HCT116 (cell line): ENCODE measurements around the gene ATP5F1A. TPM values are rescaled to one million over a fixed set of nuclear protein-coding genes. Genes with fewer than 3 reads are reported as not detected.

Experiments used
- ATAC-seq: fragments of 200-7000 bp; cut with Tn5 transposase; 2 replicates; pipeline ENCODE4 v1.9.1; 2020; ENCODE audit warnings: mild to moderate bottlenecking, moderate library complexity
- BruUV-seq: library from RNA; stranded (reverse); fragments of 400-500 nt; replicated peaks from 2 replicates; lab custom pipeline; 2021; lab: Mats Ljungman, UMichigan
- CTCF ChIA-PET: fragments of 300-600 bp; sonication (Branson Sonifier 250); formaldehyde crosslinking; loops from one replicate; lab custom pipeline; 2021; ENCODE audit warnings: antibody characterized with exemption; lab: Charles Lee
- POLR2A ChIA-PET: fragments of 300-600, 350-600 bp; sonication (Branson Sonifier 250); formaldehyde crosslinking; loops from one replicate; lab custom pipeline; 2021; ENCODE audit warnings: antibody characterized with exemption; lab: Charles Lee
- RAD21 ChIA-PET, 2 experiments: fragments of 300-600 bp; sonication (Branson Sonifier 250); formaldehyde crosslinking; loops; one replicate each; lab custom pipeline; 2023; ENCODE audit warnings: low total read pairs in 2 of 2; ENCODE audit not compliant: uncharacterized antibody in 2 of 2, unreplicated experiment in 2 of 2, low non-redundant PET in 1 of 2; lab: Charles Lee
- DNase-seq: peaks from one replicate; pipeline ENCODE4 v3.0.0-alpha.2; 2010; ENCODE audit warnings: low read depth, low spot score
- H2AFZ ChIP-seq: fragments of 200-600 bp; shearing (Covaris generic), sonication (generic); 2 replicates; pipeline ENCODE4 v1.6.1; 2017; ENCODE audit warnings: low read depth, mixed run types, mixed read lengths, antibody characterized with exemption, low read length; ENCODE audit not compliant: poor library complexity, severe bottlenecking
- H3K27ac ChIP-seq: 2 replicates; pipeline ENCODE4 v1.5.1; 2012; ENCODE audit warnings: low read depth, low read length
- H3K27me3 ChIP-seq: fragments of 200-600 bp; sonication (generic); 2 replicates; pipeline ENCODE4 v1.6.1; 2016; ENCODE audit warnings: mixed run types, low read length, mixed read lengths; ENCODE audit not compliant: insufficient read depth
- H3K36me3 ChIP-seq, 2 experiments: fragments of 200-500 bp in 1 of 2; fragments of 200-600 bp in 1 of 2; sonication (Bioruptor generic) in 1 of 2; sonication (generic) in 1 of 2; 2 replicates each; pipeline versions ENCODE4 v1.5.1 to v1.6.1; 2014 to 2016; ENCODE audit warnings: low read length in 2 of 2, inconsistent platforms in 1 of 2, mixed read lengths in 1 of 2, mixed run types in 1 of 2; ENCODE audit not compliant: insufficient read depth in 2 of 2, control insufficient read depth in 1 of 2
- H3K4me1 ChIP-seq, 2 experiments: fragments of 200-600 bp in 1 of 2; sonication (generic) in 1 of 2; 2 replicates each; pipeline versions ENCODE4 v1.5.1 to v1.6.1; 2012 to 2017; ENCODE audit warnings: low read length in 2 of 2, inconsistent platforms in 1 of 2, mild to moderate bottlenecking in 1 of 2, mixed read lengths in 1 of 2, mixed run types in 1 of 2, moderate library complexity in 1 of 2; ENCODE audit not compliant: insufficient read depth in 2 of 2, control insufficient read depth in 1 of 2
- H3K4me2 ChIP-seq: fragments of 200-600 bp; sonication (generic); 2 replicates; pipeline ENCODE4 v1.6.1; 2017; ENCODE audit warnings: mixed run types, low read length, mixed read lengths
- H3K4me3 ChIP-seq, 2 experiments: fragments of 200-600 bp in 1 of 2; sonication (generic) in 1 of 2; replicated peaks in 1 of 2; 2 replicates each; pipeline ENCODE4 v1.5.1; 2011 to 2016; ENCODE audit warnings: low read length in 2 of 2, control low read depth in 1 of 2, low read depth in 1 of 2, mild to moderate bottlenecking in 1 of 2, mixed read lengths in 1 of 2, mixed run types in 1 of 2
- H3K79me2 ChIP-seq: fragments of 200-600 bp; sonication (generic); 2 replicates; pipeline ENCODE4 v1.6.1; 2017; ENCODE audit warnings: mild to moderate bottlenecking, mixed run types, low read length, moderate library complexity, mixed read lengths; ENCODE audit not compliant: insufficient read depth
- H3K9ac ChIP-seq: fragments of 200-600 bp; sonication (generic); 2 replicates; pipeline ENCODE4 v1.6.1; 2016; ENCODE audit warnings: low read length, mixed read lengths
- H3K9me2 ChIP-seq: fragments of 200-600 bp; sonication (generic), shearing (Covaris generic); 2 replicates; pipeline ENCODE4 v1.6.1; 2017; ENCODE audit warnings: mixed run types, mild to moderate bottlenecking, moderate library complexity; ENCODE audit not compliant: insufficient read depth
- H3K9me3 ChIP-seq, 2 experiments: fragments of 200-500 bp in 1 of 2; fragments of 200-600 bp in 1 of 2; sonication (Bioruptor generic) in 1 of 2; sonication (generic) in 1 of 2; 2 replicates each; pipeline ENCODE4 v1.6.1; 2014 to 2017; ENCODE audit warnings: low read length in 2 of 2, mixed read lengths in 2 of 2, inconsistent platforms in 1 of 2, low read depth in 1 of 2, mild to moderate bottlenecking in 1 of 2, mixed run types in 1 of 2, moderate library complexity in 1 of 2; ENCODE audit not compliant: control insufficient read depth in 1 of 2, insufficient read depth in 1 of 2
- H4K20me1 ChIP-seq: fragments of 200-600 bp; sonication (generic), shearing (Covaris generic); 2 replicates; pipeline ENCODE4 v1.6.1; 2017; ENCODE audit warnings: mixed run types, mild to moderate bottlenecking, moderate library complexity; ENCODE audit not compliant: insufficient read depth
- CBX3 ChIP-seq: IDR thresholded peaks from 2 replicates; pipeline ENCODE4 v1.6.1; 2012; ENCODE audit warnings: low read depth
- CEBPB ChIP-seq: IDR thresholded peaks from 2 replicates; pipeline ENCODE4 v1.6.1; 2012; ENCODE audit warnings: low read depth
- CTCF ChIP-seq, 3 experiments: fragments of 200-600 bp in 1 of 3; sonication (generic) in 1 of 3; IDR thresholded peaks in 2 of 3; conservative IDR thresholded peaks in 1 of 3; 2 replicates each; pipeline ENCODE4 v1.5.1; 2012 to 2017; ENCODE audit warnings: low read depth in 2 of 3, low read length in 2 of 3, antibody characterized with exemption in 1 of 3, borderline replicate concordance in 1 of 3, control low read depth in 1 of 3, mild to moderate bottlenecking in 1 of 3, mixed read lengths in 1 of 3, mixed run types in 1 of 3, moderate library complexity in 1 of 3; ENCODE audit not compliant: insufficient read depth in 1 of 3
- EZH2phosphoT487 ChIP-seq: fragments of 200-600 bp; IDR thresholded peaks from 2 replicates; pipeline ENCODE4 v1.6.1; 2018; ENCODE audit warnings: antibody characterized with exemption, borderline replicate concordance
- JUND ChIP-seq: IDR thresholded peaks from 2 replicates; pipeline ENCODE4 v1.6.1; 2012
- POLR2A ChIP-seq: IDR thresholded peaks from 2 replicates; pipeline ENCODE4 v1.7.0; 2011; ENCODE audit warnings: borderline replicate concordance; ENCODE audit not compliant: insufficient read depth, insufficient read length; ENCODE audit errors: extremely low read depth
- POLR2AphosphoS5 ChIP-seq: IDR thresholded peaks from 2 replicates; pipeline ENCODE4 v1.6.1; 2011; ENCODE audit warnings: mild to moderate bottlenecking, low read depth, low read length, moderate library complexity
- SIN3A ChIP-seq: IDR thresholded peaks from 2 replicates; pipeline ENCODE4 v1.6.1; 2012; ENCODE audit warnings: low read depth
- SP1 ChIP-seq: IDR thresholded peaks from 2 replicates; pipeline ENCODE4 v1.6.1; 2012; ENCODE audit warnings: low read depth
- SRF ChIP-seq: IDR thresholded peaks from 2 replicates; pipeline ENCODE4 v1.6.1; 2012; ENCODE audit warnings: low read depth
- TCF7L2 ChIP-seq: IDR thresholded peaks from 2 replicates; pipeline ENCODE4 v1.7.0; 2011; ENCODE audit warnings: borderline replicate concordance, inconsistent platforms; ENCODE audit not compliant: insufficient read depth, insufficient read length; ENCODE audit errors: extremely low read depth
- YY1 ChIP-seq: IDR thresholded peaks from 2 replicates; pipeline ENCODE4 v1.6.1; 2011; ENCODE audit warnings: low read length, low read depth, moderate library complexity, mild to moderate bottlenecking; ENCODE audit not compliant: insufficient replicate concordance; ENCODE audit errors: extremely low read depth
- ZBTB33 ChIP-seq: IDR thresholded peaks from 2 replicates; pipeline ENCODE4 v1.6.1; 2011; ENCODE audit warnings: mild to moderate bottlenecking, low read length, moderate library complexity; ENCODE audit not compliant: insufficient replicate concordance; ENCODE audit errors: extremely low read depth
- ZFX ChIP-seq: fragments of 450-650 bp; IDR thresholded peaks from 2 replicates; pipeline ENCODE4 v1.6.1; 2017
- ZNF274 ChIP-seq: fragments of 200-500 bp; sonication (Bioruptor generic); IDR thresholded peaks from 2 replicates; pipeline ENCODE4 v1.6.1; 2014; ENCODE audit warnings: mild to moderate bottlenecking, low read depth, low read length, inconsistent platforms
- intact Hi-C: fragments of 100-400 bp; cut with micrococcal nuclease; formaldehyde crosslinking; loops from 2 replicates; pipeline ENCODE4 v1.10.0; 2022
- total RNA-seq: library from RNA; stranded (reverse); gene quantifications from one replicate; pipeline ENCODE4 v1.2.1, GENCODE V29; 2021; ENCODE audit not compliant: unreplicated experiment
- TF ChIP-seq, protein P1 (sequence below): IDR thresholded peaks from 2 replicates; pipeline ENCODE4 v1.6.1; 2012

Gene ATP5F1A
- total RNA-seq, 1 experiment from 2014 or later: 563 TPM

DNA sequence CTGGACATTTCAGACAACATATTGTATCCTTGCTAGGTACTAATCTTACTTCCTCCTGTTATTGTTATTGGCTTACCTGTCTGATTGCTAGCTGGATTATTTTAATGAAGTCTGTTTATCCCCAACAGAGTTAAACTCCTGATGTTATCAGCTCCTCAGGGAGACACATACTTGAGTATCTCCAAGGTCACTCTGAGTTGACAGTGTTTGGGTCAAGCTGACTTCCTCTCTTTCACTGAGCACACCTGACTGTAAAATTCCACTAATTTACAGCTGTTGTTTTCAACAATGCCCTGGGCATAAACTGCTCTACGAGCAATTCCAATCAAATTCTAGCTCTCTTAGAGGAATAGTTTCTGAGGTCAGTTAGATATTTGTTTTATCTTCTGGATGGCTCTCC is 15.7 kb upstream of the ATP5F1A start:
- BruUV-seq: no TSS peak
- ChIA-PET RAD21 (no interaction called here), CTCF (no interaction called here), POLR2A (no interaction called here)
- TF ChIP-seq POLR2A: no peak
- TF ChIP-seq EZH2phosphoT487: no peak
- no peak for TF ChIP-seq CEBPB
- no peak for TF ChIP-seq JUND
- TF ChIP-seq CBX3: no peak
- TF ChIP-seq, protein P1, sequence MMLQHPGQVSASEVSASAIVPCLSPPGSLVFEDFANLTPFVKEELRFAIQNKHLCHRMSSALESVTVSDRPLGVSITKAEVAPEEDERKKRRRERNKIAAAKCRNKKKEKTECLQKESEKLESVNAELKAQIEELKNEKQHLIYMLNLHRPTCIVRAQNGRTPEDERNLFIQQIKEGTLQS: no peak
- TF ChIP-seq TCF7L2: no peak
- TF ChIP-seq POLR2AphosphoS5: no peak
- TF ChIP-seq ZBTB33: no peak
- TF ChIP-seq YY1: no peak
- no peak for TF ChIP-seq CTCF (IDR thresholded peaks at IDR 0.05 in 2 of 3, conservative IDR thresholded peaks at IDR 0.05 in 1 of 3; ENCODE audit: borderline replicate concordance in 1 of 3, insufficient read depth in 1 of 3, low read depth in 2 of 3, low read length in 2 of 3)
- no peak for TF ChIP-seq SP1
- no peak for TF ChIP-seq ZFX
- no peak for TF ChIP-seq ZNF274
- no peak for TF ChIP-seq SRF
- no peak for TF ChIP-seq SIN3A
- H3K4me3 ChIP-seq: no peak overlapping the region
- H4K20me1 ChIP-seq: no peaks in the 10 kb centered on the region
- H3K9me2 ChIP-seq: no peaks in the 10 kb centered on the region
- intact Hi-C loops: no loop called here
- H3K4me2 ChIP-seq: no peak overlapping the region
- 0 out of 2 replicates have a peak, but pooled peaks cover 11% of the 10 kb centered on the region for H3K79me2 ChIP-seq
- H3K36me3 ChIP-seq: peaks cover 2 to 6% of the 10 kb centered on the region in 2 experiments; a peak in 2 of 4 replicates
- H3K27me3 ChIP-seq: no peaks in the 10 kb centered on the region
- H3K9me3 ChIP-seq: no peaks in the 10 kb centered on the region
- H2AFZ ChIP-seq: no peak overlapping the region
- no peak overlapping the region for H3K9ac ChIP-seq
- no peak for ATAC-seq
- peaks cover 13 to 20% of the 10 kb centered on the region in 2 experiments for H3K4me1 ChIP-seq
- H3K27ac ChIP-seq: no peak overlapping the region
- no peak for DNase-seq
